GM12891 (cell line): ENCODE measurements around the gene UIMC1.
A peak's percentile ranks its signal among the peaks of the same experiment; 100 is the strongest.
"Not testable (repeated sequence)": the region's sequence is repeated elsewhere in the genome, so short reads cannot be mapped to it uniquely, and the experiment has no call there.

ENCODE experiments used
- DNase-seq: peaks from one replicate; pipeline ENCODE4 v3.0.0; 2011; ENCODE audit warnings: low spot score; ENCODE audit not compliant: insufficient read length
- FAIRE-seq: peaks from 2 replicates; lab custom pipeline; 2011; peaks lifted over from hg19 to GRCh38; lab: Jason Lieb, UNC
- PAX5 ChIP-seq: IDR thresholded peaks from 2 replicates; pipeline ENCODE4 v1.6.1; 2011; ENCODE audit warnings: low read length, moderate library complexity, mild to moderate bottlenecking; ENCODE audit not compliant: insufficient read depth, severe bottlenecking
- POLR2A ChIP-seq: IDR thresholded peaks from 2 replicates; pipeline ENCODE4 v1.6.1; 2011; ENCODE audit warnings: low read depth, low read length, control low read depth
- POLR2AphosphoS5 ChIP-seq: IDR thresholded peaks from 2 replicates; pipeline ENCODE4 v1.6.1; 2011; ENCODE audit warnings: low read depth, low read length, control low read depth
- POU2F2 ChIP-seq: IDR thresholded peaks from 2 replicates; pipeline ENCODE4 v1.6.1; 2011; ENCODE audit warnings: low read depth, mild to moderate bottlenecking, control low read depth, low read length, moderate library complexity
- SPI1 ChIP-seq: IDR thresholded peaks from 2 replicates; pipeline ENCODE4 v1.6.1; 2011; ENCODE audit warnings: low read depth, low read length, control low read depth
- TAF1 ChIP-seq: IDR thresholded peaks from 2 replicates; pipeline ENCODE4 v1.6.1; 2011; ENCODE audit warnings: low read depth, low read length, control low read depth

Gene UIMC1

GRCh38 chr5:176995896-176996767 lies 10.4 kb downstream of the UIMC1 start:
- TF ChIP-seq SPI1, result peak; percentile 59
- no peak for TF ChIP-seq POLR2AphosphoS5
- DNase-seq (no peak), FAIRE-seq (peak; percentile 71)

GRCh38 chr5:176995122-176995490 lies 11.5 kb downstream of the UIMC1 start:
- TF ChIP-seq POLR2A (no peak), TAF1 (no peak), PAX5 (no peak), POLR2AphosphoS5 (no peak), POU2F2 (no peak), SPI1 (no peak)
- no peak for DNase-seq
- FAIRE-seq, result no peak

GRCh38 chr5:176994460-176995121 lies 12.0 kb downstream of the UIMC1 start:
- TF ChIP-seq PAX5, result peak; percentile 68
- no peak for TF ChIP-seq TAF1
- peak; percentile 87 for FAIRE-seq
- DNase-seq, result peak; percentile 19

GRCh38 chr5:176993081-176993480 lies 13.5 kb downstream of the UIMC1 start:
- not testable (repeated sequence) for DNase-seq, FAIRE-seq

- DNase-seq, result no peak
- TF ChIP-seq TAF1 (no peak), SPI1 (no peak), POLR2AphosphoS5 (no peak), POLR2A (no peak), PAX5 (no peak), POU2F2 (no peak)
- no peak for FAIRE-seq
Measured at GRCh38 chr5:176987583-176987982, 19.0 kb downstream of the UIMC1 start.

- TF ChIP-seq POLR2A, result no peak
- no peak for TF ChIP-seq TAF1
- TF ChIP-seq POU2F2, result no peak
- TF ChIP-seq PAX5, result no peak
- TF ChIP-seq SPI1, result no peak
- TF ChIP-seq POLR2AphosphoS5, result no peak
- DNase-seq (no peak), FAIRE-seq (no peak)
Measured at GRCh38 chr5:176986280-176986679, 20.3 kb downstream of the UIMC1 start.

- FAIRE-seq (peak; percentile 88), DNase-seq (no peak)
- no peak for TF ChIP-seq POLR2AphosphoS5
- TF ChIP-seq PAX5, result no peak
Measured at GRCh38 chr5:176985516-176985915, 21.1 kb downstream of the UIMC1 start.

- not testable (repeated sequence) for DNase-seq, FAIRE-seq
Measured at GRCh38 chr5:176984176-176984575, 22.4 kb downstream of the UIMC1 start.

- FAIRE-seq, DNase-seq: not testable (repeated sequence)
Measured at GRCh38 chr5:176983593-176983992, 23.0 kb downstream of the UIMC1 start.

- not testable (repeated sequence) for DNase-seq, FAIRE-seq
Measured at GRCh38 chr5:176983112-176983511, 23.5 kb downstream of the UIMC1 start.

- no peak for DNase-seq
- no peak for TF ChIP-seq TAF1
- TF ChIP-seq PAX5, result no peak
- TF ChIP-seq POLR2A, result no peak
- TF ChIP-seq SPI1, result no peak
- TF ChIP-seq POU2F2, result no peak
- TF ChIP-seq POLR2AphosphoS5, result no peak
- FAIRE-seq, result peak; percentile 5
Measured at GRCh38 chr5:176980818-176981217, 25.8 kb downstream of the UIMC1 start.
